ENCODE results near the gene CLGN.

DNA sequence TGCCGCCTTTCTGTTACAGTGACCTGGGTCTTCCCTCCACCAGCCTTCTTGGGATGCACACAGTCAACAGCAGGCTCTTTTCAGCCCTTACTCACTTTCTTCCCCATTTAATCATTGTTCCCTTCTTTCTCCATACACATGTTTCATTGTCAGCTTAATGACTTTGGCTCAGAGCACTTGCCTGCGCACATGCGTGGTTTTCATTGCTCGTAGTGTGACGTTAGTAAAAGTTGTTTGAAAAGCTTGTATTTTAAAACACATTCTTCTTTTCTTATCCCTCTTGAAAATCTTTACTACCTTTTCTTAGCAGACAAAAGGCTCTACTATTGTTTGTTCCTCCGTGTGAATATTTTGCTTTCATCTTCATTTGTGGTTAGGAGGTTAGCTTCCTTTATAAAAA is 73.7 kb downstream of the CLGN start:
- TF ChIP-seq, protein P1, sequence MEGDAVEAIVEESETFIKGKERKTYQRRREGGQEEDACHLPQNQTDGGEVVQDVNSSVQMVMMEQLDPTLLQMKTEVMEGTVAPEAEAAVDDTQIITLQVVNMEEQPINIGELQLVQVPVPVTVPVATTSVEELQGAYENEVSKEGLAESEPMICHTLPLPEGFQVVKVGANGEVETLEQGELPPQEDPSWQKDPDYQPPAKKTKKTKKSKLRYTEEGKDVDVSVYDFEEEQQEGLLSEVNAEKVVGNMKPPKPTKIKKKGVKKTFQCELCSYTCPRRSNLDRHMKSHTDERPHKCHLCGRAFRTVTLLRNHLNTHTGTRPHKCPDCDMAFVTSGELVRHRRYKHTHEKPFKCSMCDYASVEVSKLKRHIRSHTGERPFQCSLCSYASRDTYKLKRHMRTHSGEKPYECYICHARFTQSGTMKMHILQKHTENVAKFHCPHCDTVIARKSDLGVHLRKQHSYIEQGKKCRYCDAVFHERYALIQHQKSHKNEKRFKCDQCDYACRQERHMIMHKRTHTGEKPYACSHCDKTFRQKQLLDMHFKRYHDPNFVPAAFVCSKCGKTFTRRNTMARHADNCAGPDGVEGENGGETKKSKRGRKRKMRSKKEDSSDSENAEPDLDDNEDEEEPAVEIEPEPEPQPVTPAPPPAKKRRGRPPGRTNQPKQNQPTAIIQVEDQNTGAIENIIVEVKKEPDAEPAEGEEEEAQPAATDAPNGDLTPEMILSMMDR (IDR thresholded peaks at IDR 0.05; ENCODE audit: insufficient read depth, low read length, poor library complexity, severe bottlenecking) = no peak
- TF ChIP-seq EZH2phosphoT487 (conservative IDR thresholded peaks at IDR 0.05; ENCODE audit: low read length) = no peak

Measured in SU-DHL-6 (cell line).